ENCODE results near the gene PIPOX.

DNA sequence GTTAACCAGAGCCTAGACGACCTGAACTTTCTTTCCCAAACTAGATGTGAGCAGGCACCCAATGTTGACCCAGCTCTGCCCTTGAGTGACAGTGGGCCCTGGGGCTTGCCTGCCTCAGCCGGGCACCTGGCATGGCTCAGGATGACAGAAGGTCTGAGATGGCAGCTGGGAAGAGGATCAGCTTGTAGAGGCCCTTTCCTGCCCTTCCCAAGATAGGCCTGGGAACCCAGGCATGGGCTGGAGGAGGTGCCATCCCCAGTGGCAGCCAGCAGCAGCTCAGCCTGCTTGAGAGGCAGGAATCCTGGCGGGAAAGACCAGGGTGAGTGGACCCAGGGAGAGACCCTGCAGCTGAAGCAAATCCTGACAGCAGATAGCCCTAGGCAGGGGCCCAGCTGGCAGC is 59.1 kb downstream of the PIPOX start:
- no peak for TF ChIP-seq CTCF (IDR thresholded peaks at IDR 0.05)
- TF ChIP-seq POLR2AphosphoS5 (IDR thresholded peaks at IDR 0.05), result no peak
- no peak for TF ChIP-seq POLR2A (IDR thresholded peaks at IDR 0.05)

All from gastroesophageal sphincter (tissue), 3 donors.